Dedifferentiated amniotic fluid mesenchymal stem cell (primary cell): ENCODE data around the gene LRRIQ1.

Experiments
- DNase-seq: peaks from one replicate; pipeline ENCODE4 v3.0.0-alpha.2; 2016; ENCODE audit errors: extremely low spot score

Gene LRRIQ1

GRCh38 chr12:85060916-85061315 lies 24.8 kb downstream of the LRRIQ1 start:
- no peak for DNase-seq

DNA sequence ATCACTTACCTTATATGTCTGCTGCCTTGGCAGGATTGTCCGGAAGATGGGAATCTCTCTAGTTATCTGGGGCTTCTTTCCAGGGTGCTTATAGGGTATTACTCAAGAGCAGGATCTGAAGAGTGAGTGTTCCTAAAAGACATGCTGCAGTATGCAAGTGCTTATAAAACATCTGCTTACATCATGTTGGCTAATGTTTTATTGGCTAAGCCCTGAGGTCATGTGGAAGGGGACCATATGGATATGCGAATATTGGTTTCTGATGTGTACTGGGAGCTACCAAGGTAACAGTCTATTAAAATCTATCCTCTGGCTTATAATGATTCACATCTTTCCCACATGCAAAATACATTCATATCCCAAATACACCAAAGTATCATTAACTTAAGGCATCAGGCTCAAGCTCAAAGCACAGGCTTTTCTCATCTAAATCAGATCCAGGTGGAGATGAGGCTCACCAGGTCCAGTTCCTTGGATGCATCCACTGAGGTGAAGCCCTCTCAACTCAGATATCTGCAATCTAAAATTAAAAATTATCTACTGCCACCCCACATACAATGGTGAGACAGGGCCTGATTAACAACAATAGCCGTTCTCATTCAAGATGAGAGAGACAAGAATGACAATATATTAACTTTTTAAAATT lies 29.8 kb downstream of the LRRIQ1 start:
- DNase-seq = no peak

GRCh38 chr12:85072826-85073225 lies 36.7 kb downstream of the LRRIQ1 start:
- DNase-seq = no peak

DNA sequence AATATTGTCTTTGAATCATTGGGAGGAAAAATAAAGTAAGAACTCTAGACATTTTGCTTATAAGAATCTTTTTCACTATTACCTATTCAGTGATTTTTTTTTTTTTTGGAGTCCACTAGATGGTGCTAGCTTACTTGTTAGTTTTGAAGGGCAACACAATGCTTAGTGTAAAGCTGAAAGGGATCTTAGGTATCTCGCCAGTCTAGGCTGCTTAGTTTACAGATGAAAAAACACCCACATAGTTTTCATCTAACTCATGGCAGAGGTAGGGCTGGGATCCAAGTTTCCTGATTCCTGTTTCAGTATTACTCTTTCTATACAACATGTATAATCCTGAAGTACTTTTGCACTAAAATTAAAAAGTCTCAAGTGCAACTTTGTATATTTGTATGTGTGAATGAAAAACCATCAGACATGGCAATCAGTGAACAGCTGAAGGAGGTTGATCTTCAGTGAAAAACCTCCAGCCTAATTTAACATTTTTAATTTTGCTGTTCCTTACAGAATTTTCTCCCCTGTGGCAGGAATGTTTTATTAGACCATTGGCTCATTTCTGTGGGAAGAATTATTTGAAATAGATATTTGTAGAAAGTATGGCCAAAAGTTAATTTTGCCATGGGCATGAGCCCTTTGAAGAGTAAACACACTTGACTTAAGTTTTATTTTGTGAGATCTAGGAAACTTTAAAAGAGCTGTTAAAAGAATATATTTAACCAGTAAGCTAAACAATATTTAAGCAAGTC lies 40.7 kb downstream of the LRRIQ1 start:
- DNase-seq = peak; percentile 94

DNA sequence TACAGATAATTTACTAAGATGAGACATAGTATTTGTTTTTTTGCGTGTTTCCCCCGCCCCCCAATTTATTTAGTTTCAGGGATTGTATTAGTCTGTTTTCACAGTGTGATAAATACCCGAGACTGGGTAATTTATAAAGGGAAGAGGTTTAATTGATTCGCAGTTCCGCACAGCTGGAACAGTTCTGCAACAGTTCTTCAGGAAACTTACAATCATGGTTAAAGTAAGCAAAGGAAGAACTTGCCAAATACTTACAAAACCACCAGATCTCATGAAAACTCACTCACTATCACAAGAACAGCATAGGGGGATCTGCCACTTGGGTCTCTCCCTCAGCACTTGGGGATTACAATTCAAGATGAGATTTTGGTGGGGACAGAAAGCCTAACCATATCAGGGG lies 48.9 kb downstream of the LRRIQ1 start:
- no peak for DNase-seq

GRCh38 chr12:85089792-85090191 lies 53.6 kb downstream of the LRRIQ1 start:
- no peak for DNase-seq

GRCh38 chr12:85092814-85093370 lies 56.7 kb downstream of the LRRIQ1 start:
- no peak for DNase-seq

GRCh38 chr12:85095501-85095900 lies 59.4 kb downstream of the LRRIQ1 start:
- no peak for DNase-seq

DNA sequence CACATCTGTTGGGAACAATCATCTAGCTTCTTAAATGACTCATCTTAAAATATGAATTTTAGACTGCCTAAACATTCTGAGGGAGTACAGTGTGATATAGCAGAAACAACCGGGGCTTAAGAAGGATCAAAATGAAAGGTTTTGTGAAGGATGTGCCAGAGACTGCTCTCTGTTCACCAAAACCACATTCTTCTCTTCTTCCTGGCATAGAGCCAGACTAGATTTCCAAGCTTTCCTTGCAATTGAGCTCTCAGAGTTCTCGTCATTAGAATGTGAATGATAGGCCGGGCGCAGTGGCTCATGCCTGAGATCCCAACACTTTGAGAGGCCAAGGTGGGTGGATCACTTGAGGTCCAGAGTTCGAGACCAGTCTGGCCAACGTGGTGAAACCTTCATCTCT lies 94.5 kb downstream of the LRRIQ1 start:
- no peak for DNase-seq

DNA sequence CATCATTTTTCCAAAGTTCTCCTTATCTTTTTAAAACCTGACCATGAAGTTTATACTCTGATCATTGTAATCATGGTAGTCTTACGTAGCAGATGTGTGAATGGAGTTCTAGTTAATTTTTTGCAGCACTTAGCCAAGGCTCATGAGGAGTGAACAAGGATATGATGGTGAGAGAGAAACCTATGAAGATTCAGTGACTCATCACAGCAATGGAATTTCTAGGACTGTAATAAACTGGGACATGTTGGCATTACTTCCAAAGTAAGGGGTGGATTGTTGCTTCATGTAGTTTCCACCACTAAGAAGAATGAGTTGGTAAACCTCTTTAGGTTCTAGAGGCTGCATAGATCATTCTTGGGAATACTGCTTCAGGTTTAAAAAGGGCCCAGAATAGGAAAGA lies 102.7 kb downstream of the LRRIQ1 start:
- no peak for DNase-seq

- DNase-seq = no peak
These were observed 111.2 kb downstream of the LRRIQ1 start for GRCh38 chr12:85147331-85147730.

DNA sequence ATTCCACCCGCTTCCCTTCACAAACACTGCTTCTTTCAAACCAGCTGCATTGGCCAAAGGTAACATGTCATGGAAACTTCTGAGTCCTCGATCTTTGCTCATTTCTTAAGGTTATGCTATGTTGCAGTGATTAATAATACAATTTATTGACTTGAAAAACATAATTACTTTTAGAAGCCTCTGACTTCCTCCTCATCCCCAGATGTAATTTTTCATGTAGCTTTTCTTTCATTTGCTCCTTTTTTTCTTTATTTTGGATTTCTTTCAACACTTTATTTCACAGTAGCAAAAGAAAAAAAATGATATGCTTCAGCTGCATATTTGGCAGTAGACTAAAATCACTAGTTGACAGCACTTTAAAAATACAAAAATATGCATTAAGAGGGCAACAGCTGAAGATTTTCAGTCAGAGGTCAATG lies 116.2 kb downstream of the LRRIQ1 start:
- DNase-seq = no peak

GRCh38 chr12:85155791-85156190 lies 119.6 kb downstream of the LRRIQ1 start:
- peak; percentile 51 for DNase-seq

GRCh38 chr12:85156569-85156968 lies 120.4 kb downstream of the LRRIQ1 start:
- no peak for DNase-seq

DNA sequence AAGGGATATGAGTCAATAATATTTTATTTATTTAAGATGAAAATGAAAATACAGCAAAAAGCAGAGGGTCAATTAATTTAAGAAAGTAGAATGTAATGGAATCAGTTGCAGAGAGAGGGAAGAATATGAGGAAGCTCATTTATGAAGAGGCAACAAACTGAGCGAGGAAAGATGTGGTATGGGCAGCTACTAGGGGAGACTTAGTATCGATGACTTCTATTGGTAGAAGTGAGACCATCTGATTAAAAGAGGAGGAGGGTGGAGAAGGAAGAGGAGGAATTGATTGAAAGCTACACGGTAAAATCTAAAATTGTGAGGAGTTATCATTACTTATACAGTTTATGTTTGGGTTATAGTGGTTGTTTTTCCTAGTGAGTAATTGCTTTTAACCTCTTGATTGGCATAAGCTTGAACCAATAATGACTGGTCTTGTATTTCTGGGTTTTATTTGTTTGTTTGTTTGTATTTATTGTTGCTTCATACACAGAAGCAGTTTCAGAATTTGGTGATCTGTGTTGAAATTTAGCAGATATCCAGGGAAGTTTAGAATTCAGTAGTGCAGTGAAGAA lies 121.0 kb downstream of the LRRIQ1 start:
- DNase-seq = no peak

- no peak for DNase-seq
These were observed 127.7 kb downstream of the LRRIQ1 start for GRCh38 chr12:85163752-85164321.

DNA sequence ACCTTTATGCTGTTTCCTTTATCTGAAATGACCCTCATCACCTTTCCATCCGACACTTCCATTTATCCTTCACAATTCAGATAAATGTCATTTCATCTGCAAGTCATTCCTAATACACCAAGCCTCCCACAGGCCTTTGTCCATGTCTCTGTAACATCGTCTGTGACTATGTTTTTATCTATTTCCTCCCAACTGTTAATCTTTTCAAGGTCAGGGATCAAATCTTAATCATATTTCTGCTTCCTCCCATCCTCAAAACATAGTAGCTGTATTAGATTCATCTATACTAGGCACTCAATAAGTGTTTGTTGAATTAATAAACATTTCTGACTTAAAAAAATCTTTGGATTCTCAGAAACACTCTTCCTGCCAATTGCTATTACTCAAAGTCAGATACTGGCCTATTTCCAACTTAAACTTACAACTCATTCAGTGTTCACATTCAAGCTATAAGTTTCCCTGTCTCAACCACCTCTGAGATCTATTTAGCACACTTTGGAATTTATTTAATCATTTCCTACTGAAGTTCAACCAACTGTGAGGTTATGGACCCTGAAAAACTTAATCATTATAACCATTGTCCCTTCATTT lies 143.6 kb downstream of the LRRIQ1 start:
- DNase-seq = peak; percentile 64

DNA sequence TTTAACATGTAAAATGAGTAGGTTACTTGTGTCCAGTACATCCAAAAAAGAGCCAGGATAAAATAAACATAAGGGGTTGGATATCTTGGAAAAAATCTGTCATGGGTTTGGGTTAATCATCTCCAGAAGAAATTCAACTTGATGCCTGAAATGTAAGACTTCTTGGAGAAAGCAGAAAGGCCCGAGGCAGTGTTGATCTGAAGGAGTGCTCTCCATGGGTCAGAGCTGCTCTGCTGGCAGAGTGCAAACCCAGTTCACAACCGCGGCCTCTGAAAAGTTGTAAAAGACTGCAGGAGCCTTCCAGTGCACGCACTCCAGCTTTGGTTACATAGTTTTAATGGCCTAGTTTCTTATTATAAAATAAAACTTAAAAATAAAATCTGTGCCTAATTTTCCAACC lies 146.5 kb downstream of the LRRIQ1 start:
- DNase-seq = peak; percentile 97

DNA sequence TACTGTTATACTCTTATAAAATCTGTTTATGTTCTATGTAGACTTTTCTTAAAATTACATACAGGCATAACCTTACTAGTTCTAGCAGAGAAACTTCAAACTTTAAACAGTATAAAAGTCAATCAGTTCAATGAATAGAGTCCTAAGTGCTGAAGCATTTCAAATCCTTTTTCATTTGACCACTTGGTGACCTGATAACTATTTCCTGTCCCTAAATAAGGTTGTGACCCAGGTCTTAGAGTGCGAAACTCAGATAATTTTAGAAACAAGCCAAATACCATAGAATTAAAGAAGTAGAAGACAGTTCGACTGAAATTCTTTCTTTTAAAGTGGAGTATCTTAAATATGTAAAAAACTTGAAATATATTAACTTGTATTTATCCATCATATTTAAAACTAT lies 147.7 kb downstream of the LRRIQ1 start:
- DNase-seq = no peak

GRCh38 chr12:85186236-85186635 lies 150.1 kb downstream of the LRRIQ1 start:
- peak; percentile 8 for DNase-seq

DNA sequence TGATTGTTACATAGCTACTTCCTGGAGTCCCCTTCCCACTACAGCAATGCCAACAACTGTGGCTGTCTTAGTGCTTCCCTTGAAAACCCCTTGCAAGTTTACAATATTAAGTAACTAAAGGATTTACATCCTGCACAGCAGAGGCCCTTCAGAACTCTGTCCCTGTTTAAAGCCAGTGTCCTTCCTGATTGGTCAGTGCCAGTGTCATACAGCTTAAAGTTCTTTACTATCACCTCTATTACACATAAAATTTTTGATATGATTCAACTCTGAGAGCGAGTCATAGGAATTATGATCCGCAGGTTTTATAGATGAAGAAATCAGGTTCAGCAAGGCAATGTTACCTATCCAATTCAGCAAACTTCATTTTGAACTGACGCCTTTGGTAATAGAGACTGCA lies 152.5 kb downstream of the LRRIQ1 start:
- no peak for DNase-seq

DNA sequence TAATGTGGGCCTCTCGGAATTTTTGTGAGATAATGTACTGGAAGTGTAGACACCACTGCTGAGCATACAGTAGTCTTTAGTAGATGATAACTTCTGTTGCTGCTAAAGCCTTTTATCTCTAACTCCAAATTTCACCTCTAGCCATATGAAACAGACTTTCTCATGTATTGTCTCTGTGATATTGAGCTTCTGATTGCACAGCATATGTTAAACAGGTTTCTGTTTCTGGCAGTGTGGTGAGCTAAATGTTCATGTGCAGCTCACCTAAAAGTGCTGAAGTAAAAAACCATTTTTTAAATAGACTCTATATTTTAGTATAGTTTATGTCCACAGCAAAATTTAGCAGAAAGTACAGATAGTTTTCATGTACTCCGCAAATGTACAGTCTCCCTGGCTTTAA lies 154.6 kb downstream of the LRRIQ1 start:
- peak; percentile 3 for DNase-seq
